Measurements from ENCODE around the gene NPHS1. TPM values are rescaled to one million over a fixed set of nuclear protein-coding genes. Genes with fewer than 3 reads are reported as not detected.

NPHS1 gene
- total and polyA plus RNA-seq, 9 of the 15 experiments (the other 6 are each of a cell fraction or from before 2014, with no cell fraction given), result 0.01 to 0.28 (median 0.14) TPM; not detected in 5

DNA sequence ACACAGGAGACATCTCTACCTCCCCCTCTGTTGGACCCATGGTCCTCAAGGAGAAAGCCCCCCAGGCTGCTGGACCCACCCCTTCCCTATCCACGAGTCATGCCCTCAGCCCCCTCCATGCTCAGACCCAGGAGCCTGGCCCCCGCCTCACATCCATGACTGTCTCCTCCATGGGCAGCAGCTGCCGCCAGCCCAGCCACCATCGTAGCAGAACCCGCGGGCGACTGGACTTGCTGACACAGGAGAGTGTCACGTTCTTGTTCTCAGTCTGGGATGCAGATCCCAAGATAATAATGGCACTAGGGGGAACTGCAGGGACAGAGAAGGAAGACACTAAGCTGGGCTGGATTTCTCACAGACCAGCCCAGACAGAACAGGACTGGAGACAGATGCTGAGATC lies 3.8 kb downstream of the NPHS1 start:
- Histone ChIP-seq H3K27ac (ENCODE audit: extremely low read depth, low read depth, low read length) (no peak overlapping the region), H3K9me3 (replicated peaks; ENCODE audit: control insufficient read depth, insufficient read depth, low read depth, low read length) (no peaks in the 10 kb centered on the region), H2AFZ (ENCODE audit: low read depth, low read length) (no peak overlapping the region), H3K36me3 (ENCODE audit: control insufficient read depth, insufficient read depth, low read length) (no peaks in the 10 kb centered on the region), H3K27me3 (ENCODE audit: control insufficient read depth in 2 of 2, insufficient read depth in 2 of 2, low read length in 2 of 2) (peaks cover 32 to 62% of the 10 kb centered on the region in 2 experiments), H4K20me1 (replicated peaks; ENCODE audit: control insufficient read depth, insufficient read depth, low read length) (peaks cover 16% of the 10 kb centered on the region), H3K4me3 (no peak overlapping the region), H3K9ac (ENCODE audit: insufficient read depth in 1 of 2, low read depth in 2 of 2, low read length in 2 of 2) (no peak overlapping the region), H3K4me1 (replicated peaks in 1 of 2; ENCODE audit: control insufficient read depth in 2 of 2, insufficient read depth in 2 of 2, low read length in 2 of 2) (peaks cover 9 to 38% of the 10 kb centered on the region in 2 experiments), H3K9me1 (ENCODE audit: control insufficient read depth, insufficient read depth, low read length) (peaks cover 8% of the 10 kb centered on the region), H3K79me2 (ENCODE audit: control insufficient read depth, insufficient read depth, low read length) (no peaks in the 10 kb centered on the region), H3K4me2 (ENCODE audit: insufficient read depth, low read length) (no peak overlapping the region)
- ChIA-PET POLR2A (interaction anchor here (1.0 to 1.1 kb wide), 2 partner anchors 12 to 176 kb away, joined by 3 to 7 read pairs; no protein-coding TSS in a partner anchor), CTCF (ENCODE audit: low intra/inter-chr PET ratio) (no interaction called here)
- WGBS (ENCODE audit: insufficient coverage, low coverage, missing lambda C conversion rate), result under 1% methylated on average over 8 of the region's 8 CpGs
- BruUV-seq (replicated peaks), result no TSS peak
- intact Hi-C loops (cut with micrococcal nuclease) (no loop called here), in situ Hi-C loops (cut with MboI) (no loop called here)
- DNase-seq (ENCODE audit: extremely low read depth in 1 of 4, low spot score in 3 of 4) (no peak), ATAC-seq (no peak), FAIRE-seq (no peak)
- no peak for TF ChIP-seq ZNF518B (CRISPR knock-in tag; IDR thresholded peaks at IDR 0.05)
- no peak for TF ChIP-seq KLF1 (tag; IDR thresholded peaks at IDR 0.05)
- no peak for TF ChIP-seq NFYB (IDR thresholded peaks at IDR 0.05; ENCODE audit: extremely low read depth, insufficient read length)
- no peak for TF ChIP-seq ETS2 (tag; IDR thresholded peaks at IDR 0.05; ENCODE audit: borderline replicate concordance, poor library complexity, severe bottlenecking)
- TF ChIP-seq DLX4 (CRISPR knock-in tag; IDR thresholded peaks at IDR 0.05), result no peak

Measured in K562 (cell line).